ENCODE measurements around the gene ADGRD1.

The ADGRD1 gene

GRCh38 chr12:131093971-131094830 lies 140.5 kb downstream of the ADGRD1 start:
- DNase-seq = no peak

GRCh38 chr12:131094831-131095805 lies 141.4 kb downstream of the ADGRD1 start:
- no peak for DNase-seq

- no peak for DNase-seq
Observed at GRCh38 chr12:131095826-131096680, 142.3 kb downstream of the ADGRD1 start.

- no peak for DNase-seq
Observed at GRCh38 chr12:131096681-131097181, 143.0 kb downstream of the ADGRD1 start.

- DNase-seq = no peak
Observed at GRCh38 chr12:131097202-131098177, 143.8 kb downstream of the ADGRD1 start.

GRCh38 chr12:131098178-131098981 lies 144.7 kb downstream of the ADGRD1 start:
- no peak for DNase-seq

GRCh38 chr12:131100031-131100674 lies 146.4 kb downstream of the ADGRD1 start:
- DNase-seq = no peak

GRCh38 chr12:131101006-131101405 lies 147.3 kb downstream of the ADGRD1 start:
- DNase-seq = no peak

- DNase-seq = no peak
Observed at GRCh38 chr12:131101703-131102492, 148.2 kb downstream of the ADGRD1 start.

- no peak for DNase-seq
Observed at GRCh38 chr12:131102493-131102931, 148.8 kb downstream of the ADGRD1 start.

- no peak for DNase-seq
Observed at GRCh38 chr12:131102991-131103668, 149.4 kb downstream of the ADGRD1 start.

- no peak for DNase-seq
Observed at GRCh38 chr12:131103669-131104462, 150.2 kb downstream of the ADGRD1 start.

GRCh38 chr12:131104463-131105350 lies 151.0 kb downstream of the ADGRD1 start:
- peak; percentile 91 for DNase-seq

GRCh38 chr12:131105351-131105735 lies 151.6 kb downstream of the ADGRD1 start:
- DNase-seq = no peak

- peak; percentile 77 for DNase-seq
Observed at GRCh38 chr12:131105736-131106348, 152.1 kb downstream of the ADGRD1 start.
